ENCODE results near the gene RNF220. TPM values are rescaled to one million over a fixed set of nuclear protein-coding genes. Genes with fewer than 3 reads are reported as not detected.

The RNF220 gene
- total RNA-seq, 4 donors from 2014 or later = 22.0 to 94.3 (median 49.4) TPM

DNA sequence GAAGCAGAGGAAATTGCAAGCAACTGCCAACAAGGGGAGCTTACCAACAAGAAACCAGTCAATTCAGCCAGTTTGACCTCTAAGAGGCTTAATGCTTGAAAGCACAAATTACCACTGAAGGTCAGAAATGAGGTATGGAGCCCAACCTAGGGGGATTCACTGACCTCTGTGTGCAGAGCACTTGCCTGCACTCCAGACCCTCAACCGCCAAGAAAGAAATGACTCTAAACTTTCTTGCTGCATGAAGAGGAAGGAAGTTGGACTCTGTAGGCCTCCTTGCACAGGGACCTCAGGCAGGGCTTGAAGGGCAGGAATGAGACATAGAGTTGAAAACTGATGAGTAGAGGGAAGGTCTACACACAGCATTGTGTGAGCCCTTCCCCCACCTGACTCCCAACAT lies 279.5 kb downstream of the RNF220 start:
- H3K27me3 ChIP-seq = no peaks in the 10 kb centered on the region
- H3K27ac ChIP-seq = no peak overlapping the region
- H3K36me3 ChIP-seq = no peaks in the 10 kb centered on the region
- no peak overlapping the region for H3K4me3 ChIP-seq
- TF ChIP-seq, protein P1, sequence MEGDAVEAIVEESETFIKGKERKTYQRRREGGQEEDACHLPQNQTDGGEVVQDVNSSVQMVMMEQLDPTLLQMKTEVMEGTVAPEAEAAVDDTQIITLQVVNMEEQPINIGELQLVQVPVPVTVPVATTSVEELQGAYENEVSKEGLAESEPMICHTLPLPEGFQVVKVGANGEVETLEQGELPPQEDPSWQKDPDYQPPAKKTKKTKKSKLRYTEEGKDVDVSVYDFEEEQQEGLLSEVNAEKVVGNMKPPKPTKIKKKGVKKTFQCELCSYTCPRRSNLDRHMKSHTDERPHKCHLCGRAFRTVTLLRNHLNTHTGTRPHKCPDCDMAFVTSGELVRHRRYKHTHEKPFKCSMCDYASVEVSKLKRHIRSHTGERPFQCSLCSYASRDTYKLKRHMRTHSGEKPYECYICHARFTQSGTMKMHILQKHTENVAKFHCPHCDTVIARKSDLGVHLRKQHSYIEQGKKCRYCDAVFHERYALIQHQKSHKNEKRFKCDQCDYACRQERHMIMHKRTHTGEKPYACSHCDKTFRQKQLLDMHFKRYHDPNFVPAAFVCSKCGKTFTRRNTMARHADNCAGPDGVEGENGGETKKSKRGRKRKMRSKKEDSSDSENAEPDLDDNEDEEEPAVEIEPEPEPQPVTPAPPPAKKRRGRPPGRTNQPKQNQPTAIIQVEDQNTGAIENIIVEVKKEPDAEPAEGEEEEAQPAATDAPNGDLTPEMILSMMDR (IDR thresholded peaks at IDR 0.05) = no peak
- no peak for TF ChIP-seq POLR2A (IDR thresholded peaks at IDR 0.05)
- intact Hi-C loops (cut with DNase I; ENCODE audit: low total_unique reads) = no loop called here
- no peak for DNase-seq
- no peaks in the 10 kb centered on the region for H3K4me1 ChIP-seq
- H3K9me3 ChIP-seq = no peaks in the 10 kb centered on the region

DNA sequence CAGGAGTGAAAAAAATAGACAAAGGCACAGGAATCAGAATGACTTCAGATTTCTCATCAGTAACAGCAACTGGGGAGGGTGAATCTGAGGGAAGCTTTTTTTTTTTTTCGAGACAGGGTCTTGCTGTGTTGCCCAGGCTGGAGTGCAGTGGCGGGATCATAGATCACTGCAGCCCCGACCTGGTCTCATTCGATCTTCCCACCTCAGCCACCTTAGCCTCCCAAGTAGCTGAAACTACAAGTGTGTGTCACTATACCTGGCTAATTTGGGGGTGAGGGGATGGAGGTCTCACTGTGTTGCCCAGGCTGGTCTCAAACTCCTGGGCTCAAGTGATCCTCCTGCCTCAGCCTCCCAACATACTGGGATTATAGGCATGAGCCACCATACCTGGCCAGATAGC lies 280.2 kb downstream of the RNF220 start:
- H3K36me3 ChIP-seq = no peaks in the 10 kb centered on the region
- no peaks in the 10 kb centered on the region for H3K9me3 ChIP-seq
- no peaks in the 10 kb centered on the region for H3K27me3 ChIP-seq
- H3K27ac ChIP-seq = no peak overlapping the region
- TF ChIP-seq, protein P1 (IDR thresholded peaks at IDR 0.05) = no peak
- intact Hi-C loops (cut with DNase I; ENCODE audit: low total_unique reads) = no loop called here
- DNase-seq = no peak
- H3K4me1 ChIP-seq = no peaks in the 10 kb centered on the region
- no peak overlapping the region for H3K4me3 ChIP-seq

DNA sequence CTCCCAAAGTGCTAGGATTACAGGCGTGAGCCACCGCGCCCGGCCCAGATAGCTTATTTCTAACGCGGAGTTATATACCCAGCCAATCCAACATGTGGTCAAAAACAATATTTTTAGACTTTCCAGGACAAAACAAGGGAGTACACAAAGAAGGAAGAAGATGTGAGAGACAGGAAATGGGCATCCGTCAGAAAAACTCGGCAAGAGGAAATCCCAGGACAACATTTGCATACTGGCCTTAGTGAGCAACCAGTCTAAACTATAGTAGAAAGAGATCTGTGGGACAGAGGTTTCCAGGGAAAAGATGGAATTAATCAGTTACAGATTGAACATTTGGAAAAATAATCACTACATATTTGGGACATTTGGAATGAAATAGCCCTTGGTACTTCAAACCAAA lies 280.8 kb downstream of the RNF220 start:
- DNase-seq = no peak
- intact Hi-C loops (cut with DNase I; ENCODE audit: low total_unique reads) = no loop called here
- Histone ChIP-seq H3K36me3 (no peaks in the 10 kb centered on the region), H3K27me3 (no peaks in the 10 kb centered on the region), H3K4me3 (no peak overlapping the region), H3K27ac (no peak overlapping the region), H3K9me3 (no peaks in the 10 kb centered on the region), H3K4me1 (no peaks in the 10 kb centered on the region)
- TF ChIP-seq, protein P1 (IDR thresholded peaks at IDR 0.05) = no peak
- no peak for TF ChIP-seq POLR2A (IDR thresholded peaks at IDR 0.05)

DNA sequence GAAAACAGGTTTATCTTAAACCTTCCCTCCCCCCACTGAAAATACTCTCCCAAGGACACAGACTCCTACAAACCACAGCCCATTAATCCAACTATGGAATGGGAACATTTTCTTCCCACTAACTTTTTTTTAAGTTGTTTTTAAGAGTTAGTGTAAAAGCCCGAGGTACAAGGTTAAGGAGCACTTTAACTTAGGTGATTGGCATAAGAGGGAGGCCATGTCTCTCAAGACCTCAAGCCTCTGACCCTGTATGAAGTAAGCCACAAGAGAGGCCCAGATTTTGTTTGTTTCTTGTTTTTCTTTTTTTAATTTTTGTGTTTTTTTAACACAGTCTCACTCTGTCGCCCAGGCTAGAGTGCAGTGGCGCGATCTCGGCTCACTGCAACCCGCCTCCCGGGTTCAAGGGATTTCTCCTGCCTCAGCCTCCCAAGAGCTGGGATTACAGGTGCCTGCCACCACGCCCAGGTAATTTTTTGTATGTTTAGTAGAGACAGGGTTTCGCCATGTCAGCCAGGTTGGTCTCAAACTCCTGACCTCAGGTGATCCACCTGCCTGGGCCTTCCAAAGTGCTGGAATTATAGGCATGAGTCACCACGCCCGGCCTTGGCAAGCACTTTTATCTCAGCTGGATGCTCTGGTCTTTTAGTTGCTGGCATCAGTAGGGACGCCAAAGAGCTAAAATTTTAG lies 283.8 kb downstream of the RNF220 start:
- DNase-seq = peak; percentile 20 to 44
- intact Hi-C loops (cut with DNase I; ENCODE audit: low total_unique reads) = no loop called here
- peak overlapping the region; percentile 71 to 78 for H3K27ac ChIP-seq
- no peaks in the 10 kb centered on the region for H3K9me3 ChIP-seq
- H3K36me3 ChIP-seq = no peaks in the 10 kb centered on the region
- H3K4me3 ChIP-seq = no peak overlapping the region
- no peak for TF ChIP-seq POLR2A (IDR thresholded peaks at IDR 0.05)
- TF ChIP-seq, protein P1 (IDR thresholded peaks at IDR 0.05) = no peak
- H3K4me1 ChIP-seq = no peaks in the 10 kb centered on the region
- H3K27me3 ChIP-seq = no peaks in the 10 kb centered on the region

DNA sequence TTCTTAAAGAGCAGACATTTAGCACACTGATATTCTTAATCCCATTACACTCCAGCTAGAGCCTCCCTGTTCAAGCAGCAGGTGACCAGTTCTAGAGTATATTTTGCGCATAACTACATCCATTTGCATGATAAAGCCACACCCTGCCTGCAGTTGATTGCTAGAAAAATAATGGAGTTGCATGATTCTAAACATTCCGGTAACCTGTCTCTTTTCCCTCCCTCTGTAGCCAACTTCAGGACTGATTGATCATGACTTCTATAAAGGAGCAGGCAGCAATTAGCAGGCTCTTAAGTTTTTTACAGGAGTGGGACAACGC lies 284.4 kb downstream of the RNF220 start:
- H3K27me3 ChIP-seq = no peaks in the 10 kb centered on the region
- no peaks in the 10 kb centered on the region for H3K9me3 ChIP-seq
- intact Hi-C loops (cut with DNase I; ENCODE audit: low total_unique reads) = no loop called here
- no peak for DNase-seq
- H3K27ac ChIP-seq = peak overlapping the region in 1 of 2 donors; percentile 78
- H3K4me3 ChIP-seq = no peak overlapping the region
- no peaks in the 10 kb centered on the region for H3K36me3 ChIP-seq
- H3K4me1 ChIP-seq = no peaks in the 10 kb centered on the region
- no peak for TF ChIP-seq POLR2A (IDR thresholded peaks at IDR 0.05)
- TF ChIP-seq, protein P1 (IDR thresholded peaks at IDR 0.05) = no peak

All from uterus (tissue), 4 donors.